ENCODE measurements around the gene IQGAP3.

The IQGAP3 gene

DNA sequence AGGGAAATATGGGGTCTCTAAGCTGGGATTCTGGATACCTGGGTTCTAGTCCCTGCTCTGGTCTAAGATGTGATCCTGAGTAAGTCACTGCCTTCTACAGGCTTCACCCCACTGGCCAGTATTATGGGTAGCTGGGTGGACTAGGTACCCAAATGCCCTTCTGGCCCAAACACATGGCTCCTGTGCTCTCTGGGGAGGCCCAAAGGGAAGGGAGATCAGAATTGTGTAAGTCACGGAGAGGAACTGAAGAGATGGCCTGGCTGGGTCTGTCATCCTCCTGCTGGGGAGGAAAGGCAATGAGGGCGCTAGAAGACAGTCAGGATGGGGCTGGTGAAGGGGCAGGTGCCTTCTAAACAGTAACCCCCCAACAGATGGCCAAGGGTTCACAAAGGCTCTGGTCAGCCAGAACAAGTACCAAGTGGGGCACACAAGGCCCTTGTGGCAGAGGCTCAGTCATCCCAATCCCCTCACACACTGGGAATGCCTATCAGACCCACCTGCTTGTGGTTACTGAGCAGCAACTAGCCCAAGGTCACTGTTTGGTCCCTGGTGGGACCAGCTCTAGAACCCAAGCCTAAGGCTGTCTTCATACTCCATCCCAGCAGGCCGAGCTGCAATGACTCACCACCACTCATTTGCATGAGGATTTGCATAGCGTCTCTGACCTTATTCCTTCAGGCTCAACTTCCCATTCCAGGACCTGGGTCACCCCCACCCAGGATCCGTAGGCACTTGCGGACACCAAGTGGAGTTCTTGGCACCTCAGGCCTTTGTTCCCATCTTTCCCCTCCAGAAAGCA is 81.0 kb downstream of the IQGAP3 start:
- H4K8ac ChIP-seq (ENCODE audit: low read depth, low read length) = no peak overlapping the region
- no peaks in the 10 kb centered on the region for H3K79me2 ChIP-seq (ENCODE audit: control insufficient read depth, insufficient read depth, low read length, poor library complexity)
- no peak for DNase-seq
- H3K4me1 ChIP-seq (ENCODE audit: control insufficient read depth in 1 of 2, insufficient read depth in 2 of 2, low read length in 2 of 2) = peaks cover 33 to 35% of the 10 kb centered on the region in 2 experiments
- no peak overlapping the region for H4K91ac ChIP-seq (ENCODE audit: low read depth, low read length)
- WGBS (ENCODE audit: extremely low coverage, insufficient coverage, insufficient read length) = no CpG with 5 or more reads among the region's 6 CpGs
- H3K4me3 ChIP-seq (ENCODE audit: low read depth, low read length) = no peak overlapping the region
- no peak overlapping the region for H3K18ac ChIP-seq (ENCODE audit: low read length)
- H3K9me3 ChIP-seq (ENCODE audit: insufficient read depth, low read depth, low read length) = no peaks in the 10 kb centered on the region
- H2AFZ ChIP-seq (ENCODE audit: insufficient read depth, low read length, poor library complexity) = no peak overlapping the region
- H2BK120ac ChIP-seq (ENCODE audit: insufficient read depth, low read length, poor library complexity) = no peak overlapping the region
- no peak overlapping the region for H3K23ac ChIP-seq (ENCODE audit: low read length)
- no peak overlapping the region for H3K4ac ChIP-seq (ENCODE audit: low read depth, low read length)
- no peak overlapping the region for H4K12ac ChIP-seq (ENCODE audit: low read depth, low read length)
- H3K9ac ChIP-seq (ENCODE audit: low read length) = no peak overlapping the region
- H3K27me3 ChIP-seq (ENCODE audit: insufficient read depth, low read length) = no peaks in the 10 kb centered on the region
- H2BK12ac ChIP-seq (ENCODE audit: low read length) = no peak overlapping the region
- no peak overlapping the region for H3K4me2 ChIP-seq (ENCODE audit: low read length)
- no peak overlapping the region for H2BK5ac ChIP-seq (ENCODE audit: low read depth, low read length, poor library complexity)
- H3K27ac ChIP-seq (ENCODE audit: low read depth, low read length) = no peak overlapping the region
- H3K14ac ChIP-seq (ENCODE audit: low read length) = no peak overlapping the region
- no peaks in the 10 kb centered on the region for H3K79me1 ChIP-seq (ENCODE audit: low read length)
- H3K36me3 ChIP-seq (ENCODE audit: control insufficient read depth in 1 of 2, insufficient read depth in 2 of 2, low read length in 2 of 2) = peaks cover 0 to 4% of the 10 kb centered on the region in 2 experiments
- H2AK5ac ChIP-seq (ENCODE audit: low read length) = no peak overlapping the region

DNA sequence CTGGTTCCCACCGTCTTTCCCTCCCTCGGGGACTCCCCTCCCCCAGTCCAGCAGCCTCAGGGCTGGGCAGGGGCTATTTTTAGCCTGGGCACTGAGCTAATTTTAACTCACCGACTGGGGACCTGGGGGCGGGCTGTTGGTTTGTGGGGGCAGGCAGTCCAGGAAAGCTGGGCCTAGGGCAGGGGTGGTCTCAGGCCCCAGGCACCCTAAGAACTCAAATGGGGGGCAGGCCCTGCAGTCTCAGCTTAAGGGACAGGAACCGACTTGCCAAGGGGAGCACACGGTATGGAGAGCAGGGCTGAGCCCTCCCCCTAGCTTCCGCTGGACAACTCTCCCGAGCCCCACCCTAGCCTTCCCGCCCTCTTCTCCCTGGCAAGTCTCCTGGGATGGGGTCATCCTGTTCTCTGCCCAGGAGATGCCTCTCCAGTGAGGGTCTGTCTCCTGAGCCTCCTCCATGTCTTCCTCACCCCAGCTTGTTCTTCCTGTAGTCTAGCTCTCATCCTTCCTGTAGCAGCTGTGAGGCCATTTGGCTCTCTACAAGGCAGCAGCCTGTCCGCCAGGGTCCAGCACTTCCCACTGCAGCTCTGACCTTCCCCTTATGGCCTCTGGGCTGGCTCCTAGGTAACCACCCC is 81.8 kb downstream of the IQGAP3 start:
- Histone ChIP-seq H3K27me3 (ENCODE audit: insufficient read depth, low read length) (no peaks in the 10 kb centered on the region), H3K4ac (ENCODE audit: low read depth, low read length) (no peak overlapping the region), H2AK5ac (ENCODE audit: low read length) (no peak overlapping the region), H3K14ac (ENCODE audit: low read length) (no peak overlapping the region), H3K4me2 (ENCODE audit: low read length) (peak overlapping the region; percentile 26), H2BK120ac (ENCODE audit: insufficient read depth, low read length, poor library complexity) (no peak overlapping the region), H3K18ac (ENCODE audit: low read length) (peak overlapping the region; percentile 40), H4K12ac (ENCODE audit: low read depth, low read length) (no peak overlapping the region), H3K23ac (ENCODE audit: low read length) (no peak overlapping the region), H3K4me3 (ENCODE audit: low read depth, low read length) (no peak overlapping the region), H3K36me3 (ENCODE audit: control insufficient read depth in 1 of 2, insufficient read depth in 2 of 2, low read length in 2 of 2) (peaks cover 0 to 4% of the 10 kb centered on the region in 2 experiments), H3K27ac (ENCODE audit: low read depth, low read length) (no peak overlapping the region), H2BK12ac (ENCODE audit: low read length) (no peak overlapping the region), H2AFZ (ENCODE audit: insufficient read depth, low read length, poor library complexity) (no peak overlapping the region), H4K8ac (ENCODE audit: low read depth, low read length) (no peak overlapping the region), H3K4me1 (ENCODE audit: control insufficient read depth in 1 of 2, insufficient read depth in 2 of 2, low read length in 2 of 2) (peaks cover 33 to 35% of the 10 kb centered on the region in 2 experiments), H3K9ac (ENCODE audit: low read length) (no peak overlapping the region), H3K9me3 (ENCODE audit: insufficient read depth, low read depth, low read length) (no peaks in the 10 kb centered on the region), H3K79me1 (ENCODE audit: low read length) (no peaks in the 10 kb centered on the region), H3K79me2 (ENCODE audit: control insufficient read depth, insufficient read depth, low read length, poor library complexity) (no peaks in the 10 kb centered on the region), H4K91ac (ENCODE audit: low read depth, low read length) (no peak overlapping the region), H2BK5ac (ENCODE audit: low read depth, low read length, poor library complexity) (no peak overlapping the region)
- DNase-seq = no peak
- WGBS (ENCODE audit: extremely low coverage, insufficient coverage, insufficient read length) = no CpG with 5 or more reads among the region's 10 CpGs

DNA sequence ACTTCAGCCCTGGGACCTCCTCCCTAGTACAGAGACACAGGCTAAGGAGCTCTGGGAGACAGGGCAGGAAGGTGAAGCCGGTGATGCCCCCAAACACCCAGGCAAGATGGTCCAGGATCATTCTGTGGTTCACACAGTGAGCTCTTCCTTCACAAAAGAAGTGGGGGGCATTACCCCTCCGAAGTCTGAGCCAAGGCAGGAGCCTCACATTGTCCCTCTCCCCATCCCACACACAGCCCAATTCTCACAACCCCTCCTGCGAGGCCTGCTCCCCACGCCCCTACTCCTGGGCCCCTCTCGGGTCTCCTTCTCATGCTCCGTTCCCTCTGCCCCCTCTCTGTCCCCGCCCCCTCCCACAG is 82.5 kb downstream of the IQGAP3 start:
- peaks cover 33 to 35% of the 10 kb centered on the region in 2 experiments for H3K4me1 ChIP-seq (ENCODE audit: control insufficient read depth in 1 of 2, insufficient read depth in 2 of 2, low read length in 2 of 2)
- no CpG with 5 or more reads among the region's 7 CpGs for WGBS (ENCODE audit: extremely low coverage, insufficient coverage, insufficient read length)
- no peak overlapping the region for H4K8ac ChIP-seq (ENCODE audit: low read depth, low read length)
- peaks cover 0 to 4% of the 10 kb centered on the region in 2 experiments for H3K36me3 ChIP-seq (ENCODE audit: control insufficient read depth in 1 of 2, insufficient read depth in 2 of 2, low read length in 2 of 2)
- peak overlapping the region; percentile 14 for H3K18ac ChIP-seq (ENCODE audit: low read length)
- H3K27ac ChIP-seq (ENCODE audit: low read depth, low read length) = no peak overlapping the region
- no peak overlapping the region for H2BK12ac ChIP-seq (ENCODE audit: low read length)
- no peak overlapping the region for H3K4ac ChIP-seq (ENCODE audit: low read depth, low read length)
- no peak for DNase-seq
- no peak overlapping the region for H2BK120ac ChIP-seq (ENCODE audit: insufficient read depth, low read length, poor library complexity)
- H3K4me2 ChIP-seq (ENCODE audit: low read length) = peak overlapping the region; percentile 26
- H4K12ac ChIP-seq (ENCODE audit: low read depth, low read length) = no peak overlapping the region
- no peaks in the 10 kb centered on the region for H3K27me3 ChIP-seq (ENCODE audit: insufficient read depth, low read length)
- no peak overlapping the region for H2BK5ac ChIP-seq (ENCODE audit: low read depth, low read length, poor library complexity)
- H3K9ac ChIP-seq (ENCODE audit: low read length) = no peak overlapping the region
- no peak overlapping the region for H3K14ac ChIP-seq (ENCODE audit: low read length)
- H2AFZ ChIP-seq (ENCODE audit: insufficient read depth, low read length, poor library complexity) = no peak overlapping the region
- H3K79me2 ChIP-seq (ENCODE audit: control insufficient read depth, insufficient read depth, low read length, poor library complexity) = no peaks in the 10 kb centered on the region
- H3K9me3 ChIP-seq (ENCODE audit: insufficient read depth, low read depth, low read length) = no peaks in the 10 kb centered on the region
- no peak overlapping the region for H3K23ac ChIP-seq (ENCODE audit: low read length)
- no peak overlapping the region for H2AK5ac ChIP-seq (ENCODE audit: low read length)
- H3K79me1 ChIP-seq (ENCODE audit: low read length) = no peaks in the 10 kb centered on the region
- no peak overlapping the region for H3K4me3 ChIP-seq (ENCODE audit: low read depth, low read length)
- H4K91ac ChIP-seq (ENCODE audit: low read depth, low read length) = no peak overlapping the region

DNA sequence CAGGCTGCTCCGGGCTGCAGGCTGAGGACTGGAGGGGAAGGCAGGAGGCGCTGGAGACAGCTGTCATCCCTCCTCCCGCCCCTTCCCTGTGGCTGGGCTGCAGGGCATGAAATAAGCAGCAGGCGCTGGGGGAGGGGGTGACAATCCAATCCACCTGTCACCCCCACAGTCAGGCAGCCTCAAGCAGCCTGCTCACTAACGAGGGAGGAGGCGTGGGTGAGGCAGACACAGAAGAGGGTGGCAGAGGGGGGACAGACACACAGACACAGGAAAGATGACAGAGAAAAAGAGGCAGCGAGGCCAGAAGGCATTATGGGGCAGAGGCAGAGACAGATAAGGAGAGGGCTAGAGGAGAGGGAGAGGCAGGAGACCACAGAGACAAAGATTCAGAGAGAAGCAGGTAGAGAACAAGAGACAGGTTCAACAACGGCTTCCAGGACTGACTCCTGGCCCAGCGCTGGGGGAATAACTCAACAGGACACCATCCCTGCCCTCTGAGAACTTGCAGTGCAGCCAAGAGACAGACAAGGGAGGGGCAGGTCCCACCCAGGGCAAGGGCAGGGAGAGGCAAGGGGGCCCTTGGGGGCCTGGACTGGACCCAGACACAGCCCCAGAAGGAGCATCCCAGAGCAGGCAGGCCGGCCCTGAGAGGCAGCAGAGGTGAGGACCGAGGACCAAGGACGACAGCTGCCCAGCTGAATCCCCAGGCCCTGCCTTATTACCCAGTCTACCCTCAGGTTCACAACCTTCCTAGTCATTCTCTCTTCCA is 83.0 kb downstream of the IQGAP3 start:
- Histone ChIP-seq H3K9ac (ENCODE audit: low read length) (no peak overlapping the region), H3K23ac (ENCODE audit: low read length) (no peak overlapping the region), H3K14ac (ENCODE audit: low read length) (no peak overlapping the region), H2BK12ac (ENCODE audit: low read length) (no peak overlapping the region), H3K27ac (ENCODE audit: low read depth, low read length) (no peak overlapping the region), H3K9me3 (ENCODE audit: insufficient read depth, low read depth, low read length) (no peaks in the 10 kb centered on the region), H3K79me1 (ENCODE audit: low read length) (no peaks in the 10 kb centered on the region), H3K4me1 (ENCODE audit: control insufficient read depth in 1 of 2, insufficient read depth in 2 of 2, low read length in 2 of 2) (peaks cover 33 to 35% of the 10 kb centered on the region in 2 experiments), H3K79me2 (ENCODE audit: control insufficient read depth, insufficient read depth, low read length, poor library complexity) (no peaks in the 10 kb centered on the region), H2BK120ac (ENCODE audit: insufficient read depth, low read length, poor library complexity) (no peak overlapping the region), H3K4me2 (ENCODE audit: low read length) (no peak overlapping the region), H4K12ac (ENCODE audit: low read depth, low read length) (no peak overlapping the region), H2BK5ac (ENCODE audit: low read depth, low read length, poor library complexity) (no peak overlapping the region), H3K27me3 (ENCODE audit: insufficient read depth, low read length) (no peaks in the 10 kb centered on the region), H4K8ac (ENCODE audit: low read depth, low read length) (no peak overlapping the region), H4K91ac (ENCODE audit: low read depth, low read length) (no peak overlapping the region), H3K4me3 (ENCODE audit: low read depth, low read length) (no peak overlapping the region), H2AK5ac (ENCODE audit: low read length) (no peak overlapping the region), H3K18ac (ENCODE audit: low read length) (peak overlapping the region; percentile 14), H3K36me3 (ENCODE audit: control insufficient read depth in 1 of 2, insufficient read depth in 2 of 2, low read length in 2 of 2) (no peaks in the 10 kb centered on the region), H3K4ac (ENCODE audit: low read depth, low read length) (no peak overlapping the region), H2AFZ (ENCODE audit: insufficient read depth, low read length, poor library complexity) (no peak overlapping the region)
- no peak for DNase-seq
- no CpG with 5 or more reads among the region's 12 CpGs for WGBS (ENCODE audit: extremely low coverage, insufficient coverage, insufficient read length)
